A549 (cell line): Measurements from ENCODE around the gene MAT1A. TPM values are rescaled to one million over a fixed set of nuclear protein-coding genes. Genes with fewer than 3 reads are reported as not detected.
A peak's percentile ranks its signal among the peaks of the same experiment; 100 is the strongest.
"Not testable (repeated sequence)": the region's sequence is repeated elsewhere in the genome, so short reads cannot be mapped to it uniquely, and the experiment has no call there.

Source experiments
- ATAC-seq, 2 experiments: fragments of 200-7000 bp in 1 of 2; fragments of >200 bp in 1 of 2; cut with Nextera tagmentation in 1 of 2; cut with Tn5 transposase in 1 of 2; 3 replicates each; pipeline versions ENCODE4 v1.8.0 to v1.9.1; 2018 to 2020; ENCODE audit warnings: mild to moderate bottlenecking in 1 of 2, moderate library complexity in 1 of 2
- CTCF ChIA-PET: fragments of 300-600 bp; sonication (Branson Sonifier 250); formaldehyde crosslinking; extraction: SDS; loops from one replicate; lab custom pipeline; 2021; ENCODE audit warnings: antibody characterized with exemption, inconsistent platforms; lab: Yijun Ruan, JAX
- POLR2A ChIA-PET: fragments of 350-600 bp; formaldehyde crosslinking; extraction: SDS; loops from one replicate; lab custom pipeline; 2021; ENCODE audit warnings: antibody characterized with exemption, inconsistent platforms; lab: Yijun Ruan, JAX
- DNase-seq, 2 experiments: peaks; one replicate each; pipeline versions ENCODE4 v3.0.0 to v3.0.0-alpha.2; 2011 to 2016; ENCODE audit warnings: low read depth in 1 of 2, low spot score in 1 of 2
- FAIRE-seq: peaks from 2 replicates; lab custom pipeline; 2011; peaks lifted over from hg19 to GRCh38; lab: Jason Lieb, UNC
- H3K27ac ChIP-seq, 2 experiments: fragments of >200 bp; sonication (Bioruptor Twin); formaldehyde crosslinking; 3 replicates each; pipeline ENCODE4 v1.5.1; 2016 to 2017
- H3K4me1 ChIP-seq: fragments of >200 bp; sonication (Bioruptor Twin); formaldehyde crosslinking; 3 replicates; pipeline ENCODE4 v1.6.1; 2016
- H3K4me2 ChIP-seq: fragments of >200 bp; sonication (Bioruptor Twin); formaldehyde crosslinking; 3 replicates; pipeline ENCODE4 v1.6.1; 2016
- H3K4me3 ChIP-seq: fragments of >200 bp; sonication (Bioruptor Twin); formaldehyde crosslinking; 3 replicates; pipeline ENCODE4 v1.5.1; 2016
- H3K9me3 ChIP-seq: fragments of >200 bp; sonication (Bioruptor Twin); formaldehyde crosslinking; 3 replicates; pipeline ENCODE4 v1.6.1; 2016
- EP300 ChIP-seq, 2 experiments: fragments of >200 bp; sonication (Bioruptor Twin); formaldehyde crosslinking; IDR thresholded peaks; 2 replicates in 1 of 2; 3 replicates in 1 of 2; pipeline ENCODE4 v1.6.1; 2016 to 2017
- FOXS1 ChIP-seq: fragments of 250-450 bp; sonication (Bioruptor Pico); IDR thresholded peaks from 2 replicates; pipeline ENCODE4 v1.5.0; 2020; ENCODE audit warnings: mild to moderate bottlenecking, moderate library complexity
- GATA3 ChIP-seq: IDR thresholded peaks from 2 replicates; pipeline ENCODE4 v1.6.1; 2012; ENCODE audit warnings: borderline replicate concordance
- MAFK ChIP-seq: fragments of 450-650 bp; IDR thresholded peaks from 2 replicates; pipeline ENCODE4 v1.6.1; 2014; ENCODE audit not compliant: partially characterized antibody
- PHF8 ChIP-seq: fragments of 200-600 bp; sonication (generic); IDR thresholded peaks from 2 replicates; pipeline ENCODE4 v1.6.1; 2016; ENCODE audit warnings: low read depth, mild to moderate bottlenecking, antibody characterized with exemption, moderate library complexity, borderline replicate concordance
- ZC3H11A ChIP-seq: fragments of 450-650 bp; IDR thresholded peaks from 2 replicates; pipeline ENCODE4 v1.6.1; 2014; ENCODE audit warnings: antibody characterized with exemption, mild to moderate bottlenecking
- WGBS: methylation state at CpG from one replicate; pipeline ENCODE4 v1.1.6; 2017; ENCODE audit errors: missing lambda C conversion rate; 5-methylcytosine and 5-hydroxymethylcytosine counted together
- polyA plus RNA-seq, 4 experiments: library from polyadenylated mRNA; depleted of rRNA in 3 of 4; stranded (reverse); fragments of >200 nt; fragmentation: RNase III in 1 of 4; extraction: RNeasy Plus Mini Kit Qiagen cat#74134 plus additional on column Dnase treatment in 1 of 4; gene quantifications; 2 replicates in 3 of 4; 3 replicates in 1 of 4; pipeline ENCODE4 v1.2.3, GENCODE V29; 2011 to 2017
- TF ChIP-seq, protein P1 (sequence below): fragments of >200 bp; sonication (Bioruptor Twin); formaldehyde crosslinking; IDR thresholded peaks from 3 replicates; pipeline ENCODE4 v1.5.1; 2016
- TF ChIP-seq, protein P2 (sequence below): fragments of 250-450 bp; sonication (Bioruptor Pico); IDR thresholded peaks from 2 replicates; pipeline ENCODE4 v1.5.0; 2021; ENCODE audit warnings: mild to moderate bottlenecking, moderate library complexity, borderline replicate concordance

The MAT1A gene
- polyA plus RNA-seq, 2 of the 4 experiments (the other 2 are of a cell fraction), result 0.03 to 0.13 TPM

DNA sequence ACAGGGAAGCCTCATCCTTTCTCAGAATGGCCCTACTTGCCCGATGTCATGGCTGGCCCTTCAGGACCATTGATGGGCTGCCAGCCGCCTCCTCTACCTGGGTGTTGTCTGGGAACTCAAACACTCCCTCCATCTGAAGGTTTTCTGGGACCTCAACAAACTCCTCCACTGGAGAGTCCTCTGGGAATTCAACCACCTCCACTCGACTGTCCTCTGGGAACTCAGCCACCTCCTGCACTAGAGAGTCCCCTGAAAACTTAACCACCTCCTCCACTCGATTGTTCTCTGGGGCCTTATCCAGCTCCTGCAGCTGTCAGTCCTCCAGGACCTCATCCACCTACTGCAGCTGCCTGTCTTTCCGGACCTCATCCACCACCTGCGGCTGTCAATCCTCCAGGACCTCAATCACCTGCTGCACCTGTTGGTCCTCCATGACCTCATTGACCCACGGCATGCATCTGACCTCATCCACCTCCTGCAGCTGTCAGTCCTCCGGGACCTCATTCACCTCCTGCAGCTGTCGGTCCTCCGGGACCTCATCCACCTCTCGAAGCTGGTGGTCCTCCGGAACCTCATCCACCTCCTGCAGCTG is 37.1 kb downstream of the MAT1A start:
- Histone ChIP-seq H3K4me1 (no peaks in the 10 kb centered on the region), H3K4me3 (no peak overlapping the region), H3K4me2 (no peak overlapping the region), H3K9me3 (no peaks in the 10 kb centered on the region), H3K27ac (no peak overlapping the region)
- ATAC-seq (no peak), DNase-seq (no peak), FAIRE-seq (no peak)
- TF ChIP-seq, protein P1, sequence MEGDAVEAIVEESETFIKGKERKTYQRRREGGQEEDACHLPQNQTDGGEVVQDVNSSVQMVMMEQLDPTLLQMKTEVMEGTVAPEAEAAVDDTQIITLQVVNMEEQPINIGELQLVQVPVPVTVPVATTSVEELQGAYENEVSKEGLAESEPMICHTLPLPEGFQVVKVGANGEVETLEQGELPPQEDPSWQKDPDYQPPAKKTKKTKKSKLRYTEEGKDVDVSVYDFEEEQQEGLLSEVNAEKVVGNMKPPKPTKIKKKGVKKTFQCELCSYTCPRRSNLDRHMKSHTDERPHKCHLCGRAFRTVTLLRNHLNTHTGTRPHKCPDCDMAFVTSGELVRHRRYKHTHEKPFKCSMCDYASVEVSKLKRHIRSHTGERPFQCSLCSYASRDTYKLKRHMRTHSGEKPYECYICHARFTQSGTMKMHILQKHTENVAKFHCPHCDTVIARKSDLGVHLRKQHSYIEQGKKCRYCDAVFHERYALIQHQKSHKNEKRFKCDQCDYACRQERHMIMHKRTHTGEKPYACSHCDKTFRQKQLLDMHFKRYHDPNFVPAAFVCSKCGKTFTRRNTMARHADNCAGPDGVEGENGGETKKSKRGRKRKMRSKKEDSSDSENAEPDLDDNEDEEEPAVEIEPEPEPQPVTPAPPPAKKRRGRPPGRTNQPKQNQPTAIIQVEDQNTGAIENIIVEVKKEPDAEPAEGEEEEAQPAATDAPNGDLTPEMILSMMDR, result no peak
- TF ChIP-seq EP300 (IDR thresholded peaks at IDR 0.05), result no peak
- TF ChIP-seq GATA3, result no peak
- no peak for TF ChIP-seq MAFK
- no peak for TF ChIP-seq PHF8
- TF ChIP-seq, protein P2, sequence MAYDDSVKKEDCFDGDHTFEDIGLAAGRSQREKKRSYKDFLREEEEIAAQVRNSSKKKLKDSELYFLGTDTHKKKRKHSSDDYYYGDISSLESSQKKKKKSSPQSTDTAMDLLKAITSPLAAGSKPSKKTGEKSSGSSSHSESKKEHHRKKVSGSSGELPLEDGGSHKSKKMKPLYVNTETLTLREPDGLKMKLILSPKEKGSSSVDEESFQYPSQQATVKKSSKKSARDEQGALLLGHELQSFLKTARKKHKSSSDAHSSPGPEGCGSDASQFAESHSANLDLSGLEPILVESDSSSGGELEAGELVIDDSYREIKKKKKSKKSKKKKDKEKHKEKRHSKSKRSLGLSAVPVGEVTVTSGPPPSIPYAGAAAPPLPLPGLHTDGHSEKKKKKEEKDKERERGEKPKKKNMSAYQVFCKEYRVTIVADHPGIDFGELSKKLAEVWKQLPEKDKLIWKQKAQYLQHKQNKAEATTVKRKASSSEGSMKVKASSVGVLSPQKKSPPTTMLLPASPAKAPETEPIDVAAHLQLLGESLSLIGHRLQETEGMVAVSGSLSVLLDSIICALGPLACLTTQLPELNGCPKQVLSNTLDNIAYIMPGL, result no peak
- TF ChIP-seq FOXS1 (CRISPR knock-in tag), result no peak
- no peak for TF ChIP-seq ZC3H11A
- ChIA-PET POLR2A (no interaction called here), CTCF (interaction anchor here (1.2 to 3.0 kb wide), 4 partner anchors 8 to 194 kb away, joined by 3 to 13 read pairs (median 6); no protein-coding TSS in a partner anchor)
- WGBS, result 43% methylated on average over 12 of the region's 12 CpGs

DNA sequence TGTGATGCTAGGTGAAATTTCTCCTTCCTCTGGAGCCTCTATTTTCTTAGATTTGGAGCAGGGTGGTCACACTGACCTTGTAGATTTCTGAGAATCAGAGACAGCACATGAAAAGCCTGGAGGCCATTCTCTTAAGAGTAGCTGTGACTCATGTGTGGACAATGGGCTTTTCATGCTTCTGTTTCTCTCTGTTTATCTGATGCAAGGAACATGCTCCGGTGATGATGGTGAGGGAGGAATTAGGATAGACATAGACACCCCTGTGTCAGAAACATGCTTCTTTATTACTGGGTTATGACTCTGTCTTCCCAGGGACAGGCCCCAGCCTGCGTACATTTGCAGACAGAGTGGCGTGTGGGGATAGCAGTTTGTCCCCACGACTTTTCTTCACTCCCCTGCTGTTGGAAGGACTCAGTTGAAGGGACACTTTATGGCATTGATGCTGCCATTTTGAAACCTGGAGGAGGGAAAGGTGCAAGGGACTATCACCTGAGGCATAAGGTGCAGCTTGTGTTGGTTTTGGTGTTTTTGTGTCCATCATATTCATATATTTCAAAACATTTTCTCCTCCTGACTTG is 37.7 kb downstream of the MAT1A start:
- DNase-seq, H3K9me3 ChIP-seq, POLR2A ChIA-PET, H3K4me2 ChIP-seq, H3K4me3 ChIP-seq, H3K4me1 ChIP-seq, ATAC-seq, H3K27ac ChIP-seq, FAIRE-seq: not testable (repeated sequence)
- WGBS, result 48% methylated on average over 4 of the region's 4 CpGs
- CTCF ChIA-PET, result interaction anchor here (1.2 to 3.0 kb wide), 3 partner anchors 9 to 194 kb away, joined by 4 to 13 read pairs (median 9); no protein-coding TSS in a partner anchor

DNA sequence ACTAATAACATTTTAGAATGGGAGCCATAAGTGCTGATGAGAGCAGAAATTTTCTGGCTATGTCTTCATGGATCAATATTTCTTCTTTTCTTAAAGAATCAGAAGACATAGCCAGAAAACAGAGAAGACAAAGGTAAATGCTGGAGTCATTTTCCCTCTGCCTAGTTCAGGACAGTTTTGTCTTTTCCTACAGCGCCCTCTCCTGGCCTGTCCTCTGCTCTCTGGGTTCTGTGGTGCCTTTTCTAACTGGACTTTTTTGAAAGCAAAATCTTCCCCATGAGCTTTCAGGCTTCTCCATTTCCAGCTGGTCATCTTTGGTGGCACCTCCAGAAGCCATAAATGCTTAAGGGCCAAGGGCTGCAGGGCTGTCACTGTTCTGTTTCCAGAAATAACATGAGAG is 39.1 kb downstream of the MAT1A start:
- H3K27ac ChIP-seq, H3K9me3 ChIP-seq, DNase-seq, H3K4me2 ChIP-seq, H3K4me1 ChIP-seq, POLR2A ChIA-PET, H3K4me3 ChIP-seq, CTCF ChIA-PET: not testable (repeated sequence)
- ATAC-seq (peak; percentile 68 to 92; a peak in 5 of 6 replicates), FAIRE-seq (peak; percentile 18)
- no CpG with 5 or more reads among the region's 1 CpG for WGBS

DNA sequence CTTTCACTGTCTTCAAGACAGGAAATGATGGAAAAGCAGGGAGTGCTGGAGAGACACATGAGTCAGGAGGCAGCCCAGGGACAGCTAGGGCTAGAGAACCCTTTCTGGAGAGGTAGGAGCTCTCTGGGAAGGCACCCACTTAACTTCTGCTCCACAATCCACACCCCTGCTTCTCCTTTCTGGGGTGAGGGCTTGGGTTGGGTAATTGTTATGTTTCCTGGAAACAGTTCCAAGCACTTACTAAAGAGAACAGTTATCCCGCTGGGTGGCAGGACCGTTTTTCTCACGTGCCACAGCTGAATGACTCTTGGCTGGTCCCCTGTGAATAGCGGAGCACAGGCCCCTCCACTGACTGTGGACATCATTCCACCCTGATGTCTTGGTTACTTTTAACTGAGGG is 39.6 kb downstream of the MAT1A start:
- ATAC-seq, result peak in 1 of 2 experiments; percentile 56; a peak in 3 of 6 replicates
- DNase-seq, H3K4me1 ChIP-seq, H3K4me2 ChIP-seq, H3K4me3 ChIP-seq, H3K27ac ChIP-seq, H3K9me3 ChIP-seq, CTCF ChIA-PET, POLR2A ChIA-PET, FAIRE-seq: not testable (repeated sequence)
- 64% methylated on average over 3 of the region's 4 CpGs for WGBS

DNA sequence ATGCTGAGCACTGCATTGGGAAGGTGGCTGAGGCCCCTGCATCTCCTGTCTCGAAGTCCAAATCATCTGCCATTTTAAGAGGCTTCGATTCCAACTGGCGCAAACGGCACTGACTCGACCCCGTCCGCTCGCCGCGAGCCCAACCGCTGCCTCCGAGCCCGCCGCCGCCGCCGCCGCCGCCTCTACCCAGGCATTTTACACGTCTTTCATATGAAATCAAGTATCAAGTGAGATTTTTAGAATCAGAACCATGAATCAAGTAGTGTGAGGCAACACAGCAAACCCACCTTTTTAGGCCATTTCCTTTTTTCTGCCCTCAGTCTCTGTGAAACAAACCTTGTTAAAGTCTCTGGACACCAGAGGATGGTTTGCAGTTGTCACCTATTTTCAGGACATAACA is 41.8 kb downstream of the MAT1A start:
- H3K27ac ChIP-seq, H3K4me2 ChIP-seq, DNase-seq, FAIRE-seq, H3K4me1 ChIP-seq, H3K9me3 ChIP-seq, POLR2A ChIA-PET, H3K4me3 ChIP-seq, ATAC-seq, CTCF ChIA-PET: not testable (repeated sequence)
- 89% methylated on average over 19 of the region's 20 CpGs for WGBS

DNA sequence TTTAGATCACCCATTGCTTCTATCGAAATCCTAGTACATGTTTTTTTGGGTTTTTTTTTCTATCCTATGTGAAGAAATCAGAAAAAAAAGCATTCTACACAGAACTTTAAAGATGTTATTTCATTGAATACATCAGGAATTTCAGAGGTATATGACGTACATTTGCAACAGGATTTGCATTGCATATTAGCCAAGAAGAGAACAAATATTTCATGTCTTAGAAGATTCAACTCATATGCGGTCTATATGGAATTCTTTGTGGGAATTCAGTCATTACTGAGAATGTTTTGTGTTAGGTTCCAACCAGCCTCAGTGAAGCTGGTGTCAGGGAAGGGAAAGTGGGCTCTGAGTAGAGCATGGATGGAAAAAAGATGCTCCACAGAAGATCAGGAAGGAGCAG is 45.1 kb downstream of the MAT1A start:
- H3K27ac ChIP-seq, CTCF ChIA-PET, DNase-seq, ATAC-seq, H3K4me3 ChIP-seq, H3K4me1 ChIP-seq, H3K9me3 ChIP-seq, H3K4me2 ChIP-seq, POLR2A ChIA-PET: not testable (repeated sequence)
- WGBS, result 70% methylated on average over 3 of the region's 3 CpGs
- peak; percentile 13 for FAIRE-seq

DNA sequence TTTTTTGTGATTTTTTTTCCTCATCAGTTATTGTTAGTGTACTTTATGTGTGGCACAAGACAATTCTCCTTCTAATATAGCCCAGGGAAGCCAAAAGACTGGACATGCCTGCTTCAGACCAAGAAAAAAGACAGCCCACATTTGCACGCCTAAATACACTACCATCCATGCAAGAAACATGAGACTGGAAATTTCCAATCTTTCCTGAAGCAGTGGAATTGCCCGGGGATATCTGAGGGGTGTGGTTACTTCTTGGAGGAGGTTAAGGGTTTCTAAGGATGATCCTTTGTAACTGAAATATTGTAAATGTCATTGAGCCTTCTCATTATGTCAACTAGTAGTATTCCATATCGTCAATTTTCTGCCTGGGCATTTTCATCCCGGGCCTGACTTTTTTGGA is 47.1 kb downstream of the MAT1A start:
- CTCF ChIA-PET, H3K4me1 ChIP-seq, H3K4me3 ChIP-seq, POLR2A ChIA-PET, H3K9me3 ChIP-seq, H3K4me2 ChIP-seq, DNase-seq, FAIRE-seq, H3K27ac ChIP-seq, ATAC-seq: not testable (repeated sequence)
- 27% methylated on average over 4 of the region's 4 CpGs for WGBS

DNA sequence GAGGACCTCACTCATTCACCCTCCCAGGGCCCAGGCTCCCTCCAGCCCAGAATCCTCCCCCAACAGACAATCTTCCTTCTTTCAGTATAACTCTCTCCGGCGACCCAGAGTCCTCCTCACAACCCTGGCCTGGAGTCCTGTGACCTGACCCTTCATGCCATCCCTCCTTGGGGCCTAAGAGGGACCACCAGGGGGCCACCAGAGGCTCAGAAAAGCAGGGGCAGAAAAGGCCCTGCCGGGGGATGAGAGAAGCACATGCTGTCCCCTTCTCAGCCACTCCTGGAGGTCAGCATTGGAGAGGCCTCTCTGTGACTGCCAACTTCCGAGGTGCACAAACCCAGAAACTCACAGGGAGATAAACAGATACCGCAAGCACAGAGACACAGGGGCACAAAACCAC is 53.0 kb downstream of the MAT1A start:
- WGBS, result 67% methylated on average over 5 of the region's 5 CpGs
- H3K4me1 ChIP-seq, FAIRE-seq, H3K4me3 ChIP-seq, DNase-seq, POLR2A ChIA-PET, CTCF ChIA-PET, H3K4me2 ChIP-seq, H3K9me3 ChIP-seq, H3K27ac ChIP-seq: not testable (repeated sequence)
- peak; percentile 48 to 75; a peak in 4 of 6 replicates for ATAC-seq
